NCI-H2196 (cell line): Measurements from ENCODE around the gene FAM228A.
A peak's percentile ranks its signal among the peaks of the same experiment; 100 is the strongest.

Source experiments
- DNase-seq: peaks from one replicate; lab custom pipeline; 2025; ENCODE audit not compliant: unreplicated experiment; lab: John Stamatoyannopoulos, UW

The FAM228A gene

GRCh38 chr2:24222946-24223345, 48.1 kb downstream of the FAM228A start:
- DNase-seq: no peak

GRCh38 chr2:24225499-24226242, 50.8 kb downstream of the FAM228A start:
- DNase-seq: no peak

GRCh38 chr2:24228470-24228869, 53.6 kb downstream of the FAM228A start:
- DNase-seq: peak; percentile 5

- DNase-seq: no peak
Measured at GRCh38 chr2:24231461-24231881, 56.6 kb downstream of the FAM228A start.

- no peak for DNase-seq
Measured at GRCh38 chr2:24233321-24233720, 58.5 kb downstream of the FAM228A start.

GRCh38 chr2:24237313-24237712, 62.5 kb downstream of the FAM228A start:
- DNase-seq: no peak

GRCh38 chr2:24238158-24238557, 63.3 kb downstream of the FAM228A start:
- DNase-seq: peak; percentile 41

- no peak for DNase-seq
Measured at GRCh38 chr2:24239553-24239952, 64.7 kb downstream of the FAM228A start.
